ENCODE results near the gene TFG.

The TFG gene

GRCh38 chr3:100759159-100759558 is 49.9 kb downstream of the TFG start:
- DNase-seq: no peak

GRCh38 chr3:100759950-100760349 is 50.7 kb downstream of the TFG start:
- no peak for DNase-seq

GRCh38 chr3:100760377-100760776 is 51.1 kb downstream of the TFG start:
- no peak for DNase-seq

- no peak for DNase-seq
Measured at GRCh38 chr3:100761211-100761942, 52.1 kb downstream of the TFG start.

GRCh38 chr3:100761951-100762350 is 52.7 kb downstream of the TFG start:
- DNase-seq: no peak

GRCh38 chr3:100765437-100765975 is 56.2 kb downstream of the TFG start:
- DNase-seq: no peak

- no peak for DNase-seq
Measured at GRCh38 chr3:100766069-100766468, 56.8 kb downstream of the TFG start.

GRCh38 chr3:100769693-100770092 is 60.4 kb downstream of the TFG start:
- DNase-seq: no peak

GRCh38 chr3:100775226-100775625 is 65.9 kb downstream of the TFG start:
- DNase-seq: no peak

- no peak for DNase-seq
Measured at GRCh38 chr3:100775669-100776068, 66.4 kb downstream of the TFG start.

GRCh38 chr3:100776097-100776729 is 66.9 kb downstream of the TFG start:
- DNase-seq: no peak

GRCh38 chr3:100776746-100777145 is 67.5 kb downstream of the TFG start:
- no peak for DNase-seq

- DNase-seq: no peak
Measured at GRCh38 chr3:100777271-100777670, 68.0 kb downstream of the TFG start.

GRCh38 chr3:100779480-100779879 is 70.2 kb downstream of the TFG start:
- no peak for DNase-seq

- no peak for DNase-seq
Measured at GRCh38 chr3:100780071-100780622, 70.9 kb downstream of the TFG start.

- no peak for DNase-seq
Measured at GRCh38 chr3:100781301-100781700, 72.0 kb downstream of the TFG start.

- DNase-seq: no peak
Measured at GRCh38 chr3:100782348-100782747, 73.1 kb downstream of the TFG start.

- DNase-seq: no peak
Measured at GRCh38 chr3:100782906-100783305, 73.6 kb downstream of the TFG start.

GRCh38 chr3:100783619-100784018 is 74.3 kb downstream of the TFG start:
- no peak for DNase-seq

GRCh38 chr3:100789579-100789978 is 80.3 kb downstream of the TFG start:
- no peak for DNase-seq

- no peak for DNase-seq
Measured at GRCh38 chr3:100796556-100796955, 87.3 kb downstream of the TFG start.

GRCh38 chr3:100798012-100798411 is 88.7 kb downstream of the TFG start:
- DNase-seq: no peak

Measured in C1 segment of cervical spinal cord (tissue), 14 donors.